ENCODE results near the gene DNAH5.

GRCh38 chr5:13987843-13988464 lies 43.5 kb upstream of the DNAH5 start:
- TF ChIP-seq CTCF (IDR thresholded peaks at IDR 0.05) (peak; percentile 53 to 64 (median 55)), POLR2A (IDR thresholded peaks at IDR 0.05) (no peak)

Data from vagina (tissue), 2 donors.